HG03457 (cell line): Measurements from ENCODE around the gene INPP4A.

ENCODE experiments used
- ATAC-seq: cut with Tn5 transposase; IDR thresholded peaks from one replicate; pipeline ENCODE4 v1.9.1; 2021; ENCODE audit warnings: moderate number of reproducible peaks; ENCODE audit not compliant: unreplicated experiment

The INPP4A gene

GRCh38 chr2:98537390-98538126 is 92.9 kb downstream of the INPP4A start:
- ATAC-seq: no peak

- no peak for ATAC-seq
These were observed 93.8 kb downstream of the INPP4A start for GRCh38 chr2:98538280-98539041.

DNA sequence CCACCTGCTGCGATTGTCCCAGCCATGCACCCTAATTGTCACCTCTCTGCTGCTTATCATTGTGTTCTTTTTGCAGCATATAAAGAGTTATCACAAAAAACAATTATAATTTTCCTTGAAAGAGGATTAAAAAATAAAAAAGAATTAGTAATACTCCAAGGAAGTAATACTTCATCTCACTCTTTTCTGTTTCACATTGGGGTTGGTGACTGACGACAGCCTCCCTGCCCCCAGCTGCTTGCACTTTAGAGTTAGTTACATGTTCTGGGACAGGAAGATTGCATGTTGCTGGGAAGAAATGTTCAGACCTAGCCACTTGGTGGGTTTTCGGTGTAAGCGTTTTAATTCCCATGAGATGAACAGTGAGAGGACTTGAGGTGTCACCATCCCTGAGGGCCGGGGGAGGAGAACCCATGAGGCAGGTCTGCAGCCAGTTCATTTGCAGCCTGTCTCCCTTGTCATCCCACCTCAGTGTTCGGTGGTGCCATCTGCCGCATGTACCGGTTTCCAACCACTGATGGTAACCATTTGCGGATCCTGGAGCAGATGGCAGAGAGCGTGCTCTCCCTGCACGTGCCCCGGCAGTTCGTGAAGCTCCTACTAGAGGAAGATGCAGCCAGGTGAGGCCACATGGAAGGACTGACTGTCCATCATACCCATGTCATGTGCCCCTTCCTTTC is 94.5 kb downstream of the INPP4A start:
- no peak for ATAC-seq

DNA sequence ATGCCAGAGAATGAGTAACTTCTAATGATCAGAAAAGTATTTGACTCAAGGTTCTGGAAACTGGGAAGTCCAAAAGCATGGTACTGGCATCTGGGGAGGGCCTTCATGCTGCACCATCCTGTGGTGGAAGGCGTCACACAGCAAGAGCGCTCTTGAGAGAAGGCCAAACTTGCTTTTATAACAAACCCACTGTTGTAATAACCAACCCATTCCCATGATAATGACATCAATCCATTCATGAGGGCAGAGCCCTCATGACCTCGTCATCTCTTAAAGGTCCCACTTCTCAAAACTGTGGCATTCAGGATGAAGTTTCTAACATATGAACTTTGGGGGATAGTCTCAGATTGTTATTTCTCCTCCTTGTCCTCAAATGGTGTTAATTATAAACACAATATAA is 95.9 kb downstream of the INPP4A start:
- no peak for ATAC-seq

DNA sequence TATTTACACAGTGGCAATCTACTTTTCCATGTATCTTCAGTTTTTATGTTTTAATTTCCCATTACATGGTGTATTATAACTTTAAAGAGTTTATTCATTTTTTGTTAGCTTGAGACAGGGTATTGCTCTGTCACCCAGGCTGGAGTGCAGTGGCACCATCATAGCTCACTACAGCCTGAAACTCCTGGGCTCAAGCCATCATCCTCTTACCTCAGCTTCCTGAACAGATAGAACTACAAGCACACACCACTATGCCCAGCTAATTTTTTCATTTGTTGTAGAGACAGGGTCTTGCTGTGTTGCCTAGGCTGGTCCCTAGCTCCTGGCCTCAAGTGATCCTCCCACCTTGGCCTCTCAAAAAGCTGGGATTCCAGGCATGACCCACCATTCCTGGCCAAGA is 96.8 kb downstream of the INPP4A start:
- no peak for ATAC-seq

- ATAC-seq: no peak
These were observed 97.2 kb downstream of the INPP4A start for GRCh38 chr2:98541906-98542305.

- no peak for ATAC-seq
These were observed 98.6 kb downstream of the INPP4A start for GRCh38 chr2:98543214-98543613.

GRCh38 chr2:98543842-98544241 is 99.2 kb downstream of the INPP4A start:
- no peak for ATAC-seq

DNA sequence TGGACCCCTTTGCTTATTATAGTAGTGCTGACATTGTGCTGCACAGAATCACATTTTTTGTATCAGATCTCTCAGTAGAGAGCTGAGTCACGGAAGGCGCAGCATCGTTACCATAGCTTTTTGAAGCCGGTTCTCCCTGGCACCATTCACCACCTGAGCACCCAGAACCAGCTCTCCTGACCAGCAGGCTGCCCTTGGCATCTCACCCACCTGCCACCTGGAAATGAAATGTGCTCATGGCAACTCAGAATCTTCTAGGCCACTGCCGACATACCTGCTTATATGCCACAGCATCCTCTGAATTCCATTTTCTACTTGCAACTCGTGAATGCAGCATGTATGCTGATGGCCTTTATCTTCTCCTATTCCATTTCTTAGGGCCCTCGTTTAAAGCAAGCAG is 100.9 kb downstream of the INPP4A start:
- no peak for ATAC-seq

DNA sequence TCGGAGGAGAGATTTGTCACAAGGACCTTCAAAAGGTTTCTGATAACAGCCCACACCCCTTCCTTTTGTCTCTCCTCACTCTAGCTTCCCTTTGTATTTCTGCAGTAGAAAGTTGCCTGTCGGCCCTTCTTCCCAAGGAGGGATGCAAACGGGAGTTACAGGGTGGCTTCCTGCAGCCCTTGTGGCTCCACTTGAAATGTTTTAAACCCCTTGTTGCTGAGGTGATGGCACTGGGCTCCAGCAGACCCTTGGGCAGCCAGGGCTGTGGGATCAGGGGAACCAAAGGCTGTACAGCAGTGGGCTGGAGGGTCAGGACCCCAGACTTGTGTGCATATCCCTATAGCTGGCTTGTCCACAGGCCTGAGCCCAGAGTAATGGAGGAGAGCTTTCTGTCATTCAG is 101.5 kb downstream of the INPP4A start:
- no peak for ATAC-seq

DNA sequence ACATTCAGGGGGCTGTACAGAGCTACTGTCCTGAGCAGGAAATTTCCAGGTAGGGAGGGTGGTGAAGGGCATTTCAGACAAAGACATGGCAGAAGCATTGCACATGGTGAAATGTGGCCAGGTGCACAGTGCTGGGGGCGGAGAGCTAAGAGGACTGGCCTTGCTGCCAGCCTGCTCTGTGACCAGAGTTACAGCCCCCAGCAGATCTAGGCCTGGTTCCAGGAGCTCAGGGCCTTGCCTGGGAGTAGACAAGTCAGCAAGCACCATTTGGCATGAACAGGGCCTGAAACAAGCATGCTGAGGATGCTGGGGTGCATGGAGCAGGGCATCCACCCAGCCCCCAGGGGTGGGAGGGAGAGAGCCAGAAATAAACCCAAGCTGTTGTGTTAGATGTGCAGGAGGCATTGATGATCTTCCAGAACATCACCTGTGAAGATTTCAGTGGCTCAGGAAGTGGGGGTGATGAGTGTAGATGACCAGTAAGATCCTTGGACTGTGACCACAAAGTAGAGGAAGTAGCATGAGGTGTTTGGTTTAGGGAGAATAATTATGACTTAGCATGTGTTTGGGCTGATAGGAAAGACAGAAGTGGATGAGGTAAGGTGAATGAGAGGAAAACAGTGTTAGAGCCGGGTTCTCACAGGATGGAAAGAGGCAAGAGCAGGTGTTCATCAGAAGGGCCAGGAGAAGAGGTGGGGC is 102.6 kb downstream of the INPP4A start:
- no peak for ATAC-seq

DNA sequence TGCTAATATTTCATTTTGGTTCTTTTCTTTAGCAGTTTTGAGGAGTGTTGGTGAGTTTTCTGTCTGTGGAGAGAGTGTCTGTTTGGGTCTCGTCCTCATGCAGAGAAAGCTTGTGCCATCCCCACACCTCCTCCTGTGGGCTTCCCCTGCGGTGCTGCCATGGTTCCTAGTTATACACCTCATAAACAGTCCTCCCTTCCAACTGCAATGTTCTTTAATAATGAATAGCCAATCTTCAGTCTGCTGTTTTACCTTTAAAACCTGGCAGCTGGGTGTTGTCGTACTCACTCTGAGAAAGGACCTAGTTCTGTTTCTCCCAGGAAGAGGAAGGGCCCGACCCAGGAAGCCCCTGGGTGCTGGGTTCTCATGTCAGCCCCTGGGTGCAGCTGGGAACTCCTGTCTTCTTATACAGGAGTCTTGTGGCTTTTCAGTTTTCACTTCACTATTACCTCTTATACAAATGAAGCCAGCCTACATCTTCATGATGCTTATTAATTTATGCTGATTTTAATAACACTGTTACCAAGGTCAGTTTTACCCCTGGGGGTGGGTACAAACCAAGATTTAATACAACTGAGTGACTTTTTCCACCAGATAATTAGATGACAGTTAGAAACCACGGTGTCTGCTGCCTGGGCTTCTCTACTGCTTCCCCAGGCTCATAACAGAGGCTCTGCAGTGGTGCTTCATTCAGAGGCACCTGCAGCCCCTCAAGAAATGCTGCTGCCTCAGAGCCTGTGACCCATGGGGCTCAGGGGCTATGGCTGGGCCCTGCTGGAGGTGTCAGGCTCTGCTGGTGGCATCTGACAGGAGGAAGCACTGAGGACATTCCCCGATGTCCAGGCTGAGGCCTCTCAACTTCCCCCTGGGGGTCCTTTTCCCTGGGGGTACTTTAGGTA is 104.5 kb downstream of the INPP4A start:
- no peak for ATAC-seq

- ATAC-seq: no peak
These were observed 105.5 kb downstream of the INPP4A start for GRCh38 chr2:98550165-98550564.

DNA sequence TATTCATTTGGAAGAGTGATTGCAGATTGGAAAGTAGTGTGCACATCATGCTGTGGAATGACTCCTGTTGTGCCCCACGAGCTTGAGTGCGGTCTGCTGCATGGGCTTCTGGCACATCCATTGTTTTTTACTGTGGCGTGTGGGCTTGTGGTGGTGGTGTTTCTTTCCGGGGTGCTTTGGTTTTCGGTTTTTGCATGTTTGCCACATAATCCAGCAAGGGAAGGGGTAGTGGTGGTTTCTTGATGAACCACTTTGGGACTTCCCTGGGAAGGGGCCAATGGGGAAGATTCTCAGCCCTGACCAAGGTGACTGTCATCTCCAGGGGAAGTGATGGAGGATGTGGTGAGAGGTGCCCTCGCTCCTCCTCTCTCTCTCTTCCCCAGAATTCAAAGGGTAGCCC is 106.7 kb downstream of the INPP4A start:
- ATAC-seq: no peak

GRCh38 chr2:98552499-98553179 is 108.0 kb downstream of the INPP4A start:
- no peak for ATAC-seq

DNA sequence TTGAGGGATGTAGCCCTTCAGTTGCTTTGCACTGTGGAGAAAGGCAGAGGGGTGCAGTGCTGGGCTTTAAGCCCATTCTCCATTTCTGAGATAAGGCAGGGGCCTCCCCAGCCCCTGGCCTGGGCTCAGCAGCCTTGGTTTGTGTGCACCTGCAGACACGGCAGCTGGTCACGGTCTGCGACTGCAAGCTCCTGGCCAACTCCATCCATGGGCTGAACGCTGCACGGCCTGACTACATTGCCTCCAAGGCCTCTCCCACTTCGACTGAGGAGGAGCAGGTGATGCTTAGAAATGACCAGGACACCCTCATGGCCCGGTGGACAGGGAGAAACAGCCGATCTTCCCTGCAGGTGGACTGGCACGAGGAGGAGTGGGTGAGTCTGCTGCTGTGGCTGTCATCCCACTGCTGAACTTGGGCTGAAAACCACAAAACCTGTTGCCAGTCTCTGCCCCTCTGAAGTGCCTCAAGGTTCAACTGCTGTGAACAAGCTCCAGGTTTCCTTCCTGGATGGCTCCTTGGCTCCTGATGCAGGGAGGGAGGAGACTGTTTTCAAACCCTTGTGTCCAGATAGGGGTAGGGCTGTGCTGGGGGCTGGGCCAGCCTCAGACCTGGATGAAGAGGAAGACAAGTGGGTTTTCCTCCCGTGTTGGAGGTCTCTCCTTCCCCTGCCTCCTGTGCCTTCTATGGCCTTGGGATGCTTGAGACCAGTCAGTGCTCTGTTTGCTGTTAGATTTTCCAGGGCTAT is 109.6 kb downstream of the INPP4A start:
- no peak for ATAC-seq

DNA sequence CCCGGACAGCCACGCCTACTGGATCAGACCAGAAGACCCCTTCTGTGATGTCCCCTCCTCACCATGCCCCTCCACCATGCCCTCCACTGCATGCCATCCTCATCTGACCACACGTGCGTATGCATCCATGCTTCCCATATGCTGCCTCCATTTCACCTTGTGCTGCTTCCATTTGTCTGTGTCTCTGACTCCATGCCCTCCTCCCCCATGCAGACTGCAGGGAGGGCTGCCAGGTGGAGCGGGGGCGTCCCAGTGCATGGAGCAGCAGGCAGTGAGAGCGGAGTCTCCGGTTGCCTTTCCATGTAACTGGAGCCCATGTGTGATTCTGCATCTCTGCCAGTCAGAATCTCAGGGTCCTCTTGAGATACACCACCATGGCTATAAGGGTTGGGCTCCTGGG is 111.0 kb downstream of the INPP4A start:
- no peak for ATAC-seq

DNA sequence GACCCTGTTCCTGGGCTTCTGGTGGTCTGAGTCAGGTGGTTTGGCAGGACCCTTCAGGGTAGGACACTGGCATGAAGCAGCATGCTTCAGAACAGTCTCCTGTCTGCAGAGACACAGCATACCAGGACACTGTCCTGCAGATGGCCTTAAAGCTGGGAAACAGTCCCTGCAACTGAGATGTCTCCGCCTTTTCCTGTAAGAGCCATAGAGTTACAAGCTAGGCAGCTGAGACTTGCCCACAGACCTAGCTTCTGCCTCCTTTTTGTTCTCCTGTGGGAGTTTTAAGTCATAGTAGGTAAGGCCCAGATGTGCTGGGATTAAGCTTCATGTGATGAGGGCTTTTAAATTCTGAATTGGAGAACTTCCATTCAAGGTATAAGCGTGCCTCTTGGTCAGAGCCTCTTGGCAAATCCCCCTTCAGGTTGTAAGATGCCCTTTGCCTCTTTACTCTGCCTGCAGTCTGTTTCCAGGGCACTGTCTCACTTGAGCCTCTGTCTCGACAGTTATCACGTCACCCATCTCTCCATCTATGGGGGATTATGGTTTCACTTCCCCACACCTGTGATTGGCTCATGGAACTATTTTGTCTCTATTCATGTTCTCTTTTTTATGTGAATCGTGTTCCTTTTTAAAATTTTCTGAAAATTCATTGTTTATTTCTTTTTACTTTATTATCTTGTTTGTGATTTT is 111.8 kb downstream of the INPP4A start:
- no peak for ATAC-seq
